Stomach (tissue), 4 donors: ENCODE measurements around the gene SHCBP1.

Experiments used
- EP300 ChIP-seq: sonication (generic); formaldehyde crosslinking; IDR thresholded peaks from one replicate; pipeline ENCODE4 v1.6.1; 2017; ENCODE audit warnings: antibody characterized with exemption
- TF ChIP-seq, protein P1 (sequence below), 7 experiments: fragments of 450-650 bp in 4 of 7; fragments of 200-600 bp in 3 of 7; sonication (generic) in 3 of 7; IDR thresholded peaks; one replicate each; pipeline ENCODE4 v1.5.1; 2016 to 2019; ENCODE audit warnings: antibody characterized with exemption in 7 of 7, control low read depth in 2 of 7, mild to moderate bottlenecking in 1 of 7

GRCh38 chr16:46555951-46556350, 65.2 kb downstream of the SHCBP1 start:
- TF ChIP-seq, protein P1, sequence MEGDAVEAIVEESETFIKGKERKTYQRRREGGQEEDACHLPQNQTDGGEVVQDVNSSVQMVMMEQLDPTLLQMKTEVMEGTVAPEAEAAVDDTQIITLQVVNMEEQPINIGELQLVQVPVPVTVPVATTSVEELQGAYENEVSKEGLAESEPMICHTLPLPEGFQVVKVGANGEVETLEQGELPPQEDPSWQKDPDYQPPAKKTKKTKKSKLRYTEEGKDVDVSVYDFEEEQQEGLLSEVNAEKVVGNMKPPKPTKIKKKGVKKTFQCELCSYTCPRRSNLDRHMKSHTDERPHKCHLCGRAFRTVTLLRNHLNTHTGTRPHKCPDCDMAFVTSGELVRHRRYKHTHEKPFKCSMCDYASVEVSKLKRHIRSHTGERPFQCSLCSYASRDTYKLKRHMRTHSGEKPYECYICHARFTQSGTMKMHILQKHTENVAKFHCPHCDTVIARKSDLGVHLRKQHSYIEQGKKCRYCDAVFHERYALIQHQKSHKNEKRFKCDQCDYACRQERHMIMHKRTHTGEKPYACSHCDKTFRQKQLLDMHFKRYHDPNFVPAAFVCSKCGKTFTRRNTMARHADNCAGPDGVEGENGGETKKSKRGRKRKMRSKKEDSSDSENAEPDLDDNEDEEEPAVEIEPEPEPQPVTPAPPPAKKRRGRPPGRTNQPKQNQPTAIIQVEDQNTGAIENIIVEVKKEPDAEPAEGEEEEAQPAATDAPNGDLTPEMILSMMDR (IDR thresholded peaks at IDR 0.05), result no peak
- TF ChIP-seq EP300, result no peak
